HUES6 (cell line): Measurements from ENCODE around the gene GPR157.

Experiments used
- H3K27ac ChIP-seq: 2 replicates; pipeline ENCODE4 v1.7.0; 2013; ENCODE audit warnings: low read depth, mild to moderate bottlenecking, low read length, inconsistent platforms
- H3K27me3 ChIP-seq: 2 replicates; pipeline ENCODE4 v1.6.1; 2013; ENCODE audit warnings: low read length; ENCODE audit not compliant: control insufficient read depth, insufficient read depth
- H3K36me3 ChIP-seq: 2 replicates; pipeline ENCODE4 v1.6.1; 2013; ENCODE audit warnings: low read length; ENCODE audit not compliant: control insufficient read depth, insufficient read depth
- H3K4me1 ChIP-seq: 2 replicates; pipeline ENCODE4 v1.6.1; 2013; ENCODE audit warnings: low read length; ENCODE audit not compliant: control insufficient read depth, insufficient read depth
- H3K4me3 ChIP-seq: 2 replicates; pipeline ENCODE4 v1.5.1; 2013; ENCODE audit warnings: low read depth, low read length
- H3K9ac ChIP-seq: one replicate; pipeline ENCODE4 v1.6.1; 2013; ENCODE audit warnings: mild to moderate bottlenecking, low read length
- H3K9me3 ChIP-seq: 2 replicates; pipeline ENCODE4 v1.6.1; 2013; ENCODE audit warnings: low read depth, low read length; ENCODE audit not compliant: control insufficient read depth, insufficient read depth

The GPR157 gene

GRCh38 chr1:9086045-9086444 lies 42.9 kb downstream of the GPR157 start:
- H3K36me3 ChIP-seq: no peaks in the 10 kb centered on the region
- no peaks in the 10 kb centered on the region for H3K27me3 ChIP-seq
- peaks cover 15% of the 10 kb centered on the region for H3K9me3 ChIP-seq
- H3K27ac ChIP-seq: no peak overlapping the region
- H3K4me3 ChIP-seq: no peak overlapping the region
- no peak overlapping the region for H3K9ac ChIP-seq
- peaks cover under 1% of the 10 kb centered on the region for H3K4me1 ChIP-seq

GRCh38 chr1:9085306-9085940 lies 43.5 kb downstream of the GPR157 start:
- Histone ChIP-seq H3K9me3 (peaks cover 15% of the 10 kb centered on the region), H3K9ac (no peak overlapping the region), H3K36me3 (no peaks in the 10 kb centered on the region), H3K27ac (no peak overlapping the region), H3K27me3 (no peaks in the 10 kb centered on the region), H3K4me1 (peaks cover 6% of the 10 kb centered on the region), H3K4me3 (no peak overlapping the region)

- Histone ChIP-seq H3K9ac (no peak overlapping the region), H3K27ac (no peak overlapping the region), H3K36me3 (no peaks in the 10 kb centered on the region), H3K27me3 (no peaks in the 10 kb centered on the region), H3K9me3 (peaks cover 15% of the 10 kb centered on the region), H3K4me3 (no peak overlapping the region), H3K4me1 (peaks cover 6% of the 10 kb centered on the region)
These were observed 44.0 kb downstream of the GPR157 start for GRCh38 chr1:9084906-9085305.

GRCh38 chr1:9081473-9081872 lies 47.4 kb downstream of the GPR157 start:
- no peak overlapping the region for H3K27ac ChIP-seq

GRCh38 chr1:9080705-9081291 lies 48.1 kb downstream of the GPR157 start:
- Histone ChIP-seq H3K27ac (no peak overlapping the region), H3K9me3 (0 out of 2 replicates have a peak, but pooled peaks cover 2% of the 10 kb centered on the region), H3K27me3 (no peaks in the 10 kb centered on the region), H3K4me1 (peaks cover 6% of the 10 kb centered on the region), H3K4me3 (no peak overlapping the region), H3K9ac (no peak overlapping the region), H3K36me3 (no peaks in the 10 kb centered on the region)

More at GRCh38 chr1:9081473-9081872, 47.4 kb downstream of the GPR157 start:
- Histone ChIP-seq H3K4me1 (peaks cover 6% of the 10 kb centered on the region), H3K9ac (no peak overlapping the region), H3K36me3 (no peaks in the 10 kb centered on the region), H3K4me3 (no peak overlapping the region), H3K9me3 (peaks cover 5% of the 10 kb centered on the region; the same call in 1 of the 2 replicates), H3K27me3 (no peaks in the 10 kb centered on the region)

GRCh38 chr1:9079988-9080704 lies 48.8 kb downstream of the GPR157 start:
- no peaks in the 10 kb centered on the region for H3K9me3 ChIP-seq

GRCh38 chr1:9078752-9079500 lies 50.0 kb downstream of the GPR157 start:
- H3K9me3 ChIP-seq: no peaks in the 10 kb centered on the region
- no peaks in the 10 kb centered on the region for H3K27me3 ChIP-seq
- H3K9ac ChIP-seq: no peak overlapping the region
- no peak overlapping the region for H3K4me3 ChIP-seq
- H3K4me1 ChIP-seq: peaks cover 6% of the 10 kb centered on the region
- no peaks in the 10 kb centered on the region for H3K36me3 ChIP-seq
- no peak overlapping the region for H3K27ac ChIP-seq

More at GRCh38 chr1:9079988-9080704, 48.8 kb downstream of the GPR157 start:
- Histone ChIP-seq H3K4me1 (peaks cover 6% of the 10 kb centered on the region), H3K27me3 (no peaks in the 10 kb centered on the region), H3K9ac (no peak overlapping the region), H3K36me3 (no peaks in the 10 kb centered on the region), H3K27ac (no peak overlapping the region), H3K4me3 (no peak overlapping the region)

- H3K4me1 ChIP-seq: peaks cover 6% of the 10 kb centered on the region
- no peaks in the 10 kb centered on the region for H3K36me3 ChIP-seq
- no peaks in the 10 kb centered on the region for H3K27me3 ChIP-seq
These were observed 50.7 kb downstream of the GPR157 start for GRCh38 chr1:9078015-9078751.

GRCh38 chr1:9075022-9075421 lies 53.9 kb downstream of the GPR157 start:
- no peak overlapping the region for H3K27ac ChIP-seq
- no peaks in the 10 kb centered on the region for H3K9me3 ChIP-seq
- H3K27me3 ChIP-seq: no peaks in the 10 kb centered on the region
- no peaks in the 10 kb centered on the region for H3K4me1 ChIP-seq
- H3K4me3 ChIP-seq: no peak overlapping the region
- no peak overlapping the region for H3K9ac ChIP-seq
- no peaks in the 10 kb centered on the region for H3K36me3 ChIP-seq

More at GRCh38 chr1:9078015-9078751, 50.7 kb downstream of the GPR157 start:
- Histone ChIP-seq H3K9ac (no peak overlapping the region), H3K9me3 (no peaks in the 10 kb centered on the region), H3K4me3 (no peak overlapping the region), H3K27ac (no peak overlapping the region)

GRCh38 chr1:9073143-9073542 lies 55.8 kb downstream of the GPR157 start:
- no peak overlapping the region for H3K27ac ChIP-seq
- no peak overlapping the region for H3K9ac ChIP-seq
- H3K36me3 ChIP-seq: no peaks in the 10 kb centered on the region
- no peak overlapping the region for H3K4me3 ChIP-seq
- H3K9me3 ChIP-seq: no peaks in the 10 kb centered on the region
- H3K4me1 ChIP-seq: peaks cover 10% of the 10 kb centered on the region; the same call in 1 of the 2 replicates
- H3K27me3 ChIP-seq: no peaks in the 10 kb centered on the region
